Measurements from ENCODE around the gene C6orf89. TPM values are rescaled to one million over a fixed set of nuclear protein-coding genes. Genes with fewer than 3 reads are reported as not detected.

C6orf89 gene
- total and polyA plus RNA-seq, 2 of the 13 experiments (the other 11 are each of a cell fraction or from before 2014, with no cell fraction given): 22.1 to 32.2 TPM

- peak; percentile 80; the same call in 1 of the 2 replicates for TF ChIP-seq ZHX1 (CRISPR knock-in tag; IDR thresholded peaks at IDR 0.05; ENCODE audit: low read depth)
- peak; percentile 55 for TF ChIP-seq GATAD2A (CRISPR knock-in tag; IDR thresholded peaks at IDR 0.05)
- TF ChIP-seq CHD2 (IDR thresholded peaks at IDR 0.05; ENCODE audit: low read depth, low read length): peak; percentile 97
- TF ChIP-seq PHF5A (CRISPR knock-in tag; IDR thresholded peaks at IDR 0.05; ENCODE audit: low read depth, unreplicated experiment): peak; percentile 80
- TF ChIP-seq NFE2L1 (CRISPR knock-in tag; IDR thresholded peaks at IDR 0.05; ENCODE audit: borderline replicate concordance): no peak
- TF ChIP-seq PHF20 (CRISPR knock-in tag; IDR thresholded peaks at IDR 0.05): peak; percentile 100
- no peak for TF ChIP-seq NFIB (CRISPR knock-in tag; IDR thresholded peaks at IDR 0.05; ENCODE audit: borderline replicate concordance)
- peak; percentile 94 for TF ChIP-seq KDM4B (CRISPR knock-in tag; IDR thresholded peaks at IDR 0.05)
- TF ChIP-seq THAP9 (CRISPR knock-in tag; IDR thresholded peaks at IDR 0.05; ENCODE audit: borderline replicate concordance): peak; percentile 98
- TF ChIP-seq KDM3A (CRISPR knock-in tag; IDR thresholded peaks at IDR 0.05; ENCODE audit: low read depth): peak; percentile 96
- TF ChIP-seq IKZF4 (CRISPR knock-in tag; IDR thresholded peaks at IDR 0.05; ENCODE audit: borderline replicate concordance, low read depth, not compliant biosample characterization): peak; percentile 85
- peak; percentile 99 for TF ChIP-seq ERF (CRISPR knock-in tag; IDR thresholded peaks at IDR 0.05)
- no peak for TF ChIP-seq GATA4 (IDR thresholded peaks at IDR 0.05; ENCODE audit: borderline replicate concordance, low read depth)
- TF ChIP-seq TEAD3 (CRISPR knock-in tag; optimal IDR thresholded peaks at IDR 0.05; ENCODE audit: borderline replicate concordance): peak; percentile 77
- peak; percentile 91 for TF ChIP-seq ZNF343 (CRISPR knock-in tag; IDR thresholded peaks at IDR 0.05)
- TF ChIP-seq KLF16 (CRISPR knock-in tag; IDR thresholded peaks at IDR 0.05): peak; percentile 49 to 97; a peak in 3 of 4 replicates
- peak; percentile 76; the same call in 1 of the 2 replicates for TF ChIP-seq TP53 (CRISPR knock-in tag; conservative IDR thresholded peaks at IDR 0.05)
- peak; percentile 46; the same call in 1 of the 2 replicates for TF ChIP-seq NR2F6 (IDR thresholded peaks at IDR 0.05)
- peak; percentile 72 for TF ChIP-seq NR2F6 (CRISPR knock-in tag; IDR thresholded peaks at IDR 0.05)
- TF ChIP-seq ELF4 (CRISPR knock-in tag; IDR thresholded peaks at IDR 0.05; ENCODE audit: borderline replicate concordance): peak; percentile 98
- TF ChIP-seq GLI4 (CRISPR knock-in tag; IDR thresholded peaks at IDR 0.05; ENCODE audit: borderline replicate concordance): peak; percentile 88; the same call in 1 of the 2 replicates
- peak; percentile 99 for TF ChIP-seq FOXC1 (CRISPR knock-in tag; IDR thresholded peaks at IDR 0.05; ENCODE audit: borderline replicate concordance)
- no peak for TF ChIP-seq FLYWCH1 (CRISPR knock-in tag; IDR thresholded peaks at IDR 0.05)
- peak; percentile 73 for TF ChIP-seq AGO2 (optimal IDR thresholded peaks at IDR 0.05; ENCODE audit: low read depth, low read length)
- peak; percentile 96 for TF ChIP-seq MEF2D (CRISPR knock-in tag; IDR thresholded peaks at IDR 0.05)
- no peak for TF ChIP-seq KDM6A (CRISPR knock-in tag; IDR thresholded peaks at IDR 0.05; ENCODE audit: low read depth)
These were observed at the start of gene C6orf89 (continued) for GRCh38 chr6:36885461-36886401.

Data from HepG2 (cell line).